SK-N-SH (cell line): ENCODE data around the gene EXOC4.
A peak's percentile ranks its signal among the peaks of the same experiment; 100 is the strongest.

Experiments used
- EP300 ChIP-seq, 2 experiments: IDR thresholded peaks; 2 replicates each; pipeline versions ENCODE4 v1.4.0 to v1.6.1; 2012; ENCODE audit warnings: borderline replicate concordance in 1 of 2, low read depth in 1 of 2, low read length in 1 of 2
- POLR2AphosphoS5 ChIP-seq: IDR thresholded peaks from 2 replicates; pipeline ENCODE4 v1.6.1; 2012; ENCODE audit warnings: low read depth, low read length
- USF1 ChIP-seq: IDR thresholded peaks from 2 replicates; pipeline ENCODE4 v1.4.0; 2012; ENCODE audit warnings: low read depth, borderline replicate concordance
- USF2 ChIP-seq: fragments of 150-350 bp; IDR thresholded peaks from 2 replicates; pipeline ENCODE4 v1.6.1; 2017; ENCODE audit warnings: antibody characterized with exemption, low read length, low read depth, borderline replicate concordance
- TF ChIP-seq, protein P1 (sequence below): fragments of 200-600 bp; sonication (generic); IDR thresholded peaks from 2 replicates; pipeline ENCODE4 v1.6.1; 2017; ENCODE audit warnings: antibody characterized with exemption, mild to moderate bottlenecking, moderate library complexity

DNA sequence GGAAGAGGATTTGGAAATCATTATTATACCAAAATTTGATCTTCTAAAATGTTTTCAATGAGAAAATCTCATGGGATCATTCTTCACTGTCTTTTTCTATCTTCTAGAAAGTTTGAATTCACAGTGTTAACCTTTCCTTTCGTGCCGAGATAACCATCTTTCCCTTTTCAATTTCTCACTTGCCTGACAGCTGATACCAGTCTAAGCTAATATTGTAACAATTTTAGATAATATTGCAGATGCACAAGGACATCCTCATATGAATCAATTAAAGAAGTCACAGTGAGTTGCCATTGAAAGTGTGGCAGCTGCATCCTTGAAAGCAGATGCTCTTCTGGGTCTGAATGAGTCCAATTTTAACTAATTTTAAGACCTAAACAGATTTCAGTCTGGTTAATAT is 734.7 kb downstream of the EXOC4 start:
- TF ChIP-seq, protein P1, sequence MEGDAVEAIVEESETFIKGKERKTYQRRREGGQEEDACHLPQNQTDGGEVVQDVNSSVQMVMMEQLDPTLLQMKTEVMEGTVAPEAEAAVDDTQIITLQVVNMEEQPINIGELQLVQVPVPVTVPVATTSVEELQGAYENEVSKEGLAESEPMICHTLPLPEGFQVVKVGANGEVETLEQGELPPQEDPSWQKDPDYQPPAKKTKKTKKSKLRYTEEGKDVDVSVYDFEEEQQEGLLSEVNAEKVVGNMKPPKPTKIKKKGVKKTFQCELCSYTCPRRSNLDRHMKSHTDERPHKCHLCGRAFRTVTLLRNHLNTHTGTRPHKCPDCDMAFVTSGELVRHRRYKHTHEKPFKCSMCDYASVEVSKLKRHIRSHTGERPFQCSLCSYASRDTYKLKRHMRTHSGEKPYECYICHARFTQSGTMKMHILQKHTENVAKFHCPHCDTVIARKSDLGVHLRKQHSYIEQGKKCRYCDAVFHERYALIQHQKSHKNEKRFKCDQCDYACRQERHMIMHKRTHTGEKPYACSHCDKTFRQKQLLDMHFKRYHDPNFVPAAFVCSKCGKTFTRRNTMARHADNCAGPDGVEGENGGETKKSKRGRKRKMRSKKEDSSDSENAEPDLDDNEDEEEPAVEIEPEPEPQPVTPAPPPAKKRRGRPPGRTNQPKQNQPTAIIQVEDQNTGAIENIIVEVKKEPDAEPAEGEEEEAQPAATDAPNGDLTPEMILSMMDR: no peak
- TF ChIP-seq POLR2AphosphoS5: no peak
- no peak for TF ChIP-seq USF1
- TF ChIP-seq EP300 (IDR thresholded peaks at IDR 0.05; ENCODE audit: borderline replicate concordance in 1 of 2, low read depth in 1 of 2, low read length in 1 of 2): peak in 1 of 2 experiments; percentile 59; a peak in 1 of 4 replicates
- no peak for TF ChIP-seq USF2
